Measurements from ENCODE around the gene TM2D3. TPM values are rescaled to one million over a fixed set of nuclear protein-coding genes. Genes with fewer than 3 reads are reported as not detected.

TM2D3 gene
- total and polyA plus RNA-seq, 4 donors: 22.0 to 44.1 (median 37.9) TPM

GRCh38 chr15:101651554-101652097 is 555 bp downstream of the TM2D3 start:
- Histone ChIP-seq H3K9me3 (ENCODE audit: control insufficient read depth in 4 of 4, low read length in 3 of 4) (no peaks in the 10 kb centered on the region), H3K27ac (ENCODE audit: low read depth in 1 of 2, low read length in 2 of 2) (peak overlapping the region; percentile 91 to 97), H3K36me3 (ENCODE audit: control insufficient read depth in 4 of 4, insufficient read depth in 3 of 4, low read depth in 1 of 4, low read length in 3 of 4) (peaks cover 2 to 8% (median 4%) of the 10 kb centered on the region in 4 donors), H3K9ac (ENCODE audit: low read depth in 1 of 2, low read length in 2 of 2) (peak overlapping the region; percentile 91 to 92), H3K4me3 (ENCODE audit: low read depth in 1 of 3, low read length in 3 of 3) (peak overlapping the region; percentile 77 to 99 (median 92)), H3K27me3 (ENCODE audit: control insufficient read depth in 4 of 4, insufficient read depth in 4 of 4, low read length in 3 of 4) (no peaks in the 10 kb centered on the region), H3K4me1 (ENCODE audit: control insufficient read depth in 4 of 4, insufficient read depth in 4 of 4, low read length in 3 of 4) (peaks cover 9 to 32% (median 24%) of the 10 kb centered on the region in 4 donors)
- WGBS: under 1% methylated on average over 32 of the region's 32 CpGs
- TF ChIP-seq, protein P1, sequence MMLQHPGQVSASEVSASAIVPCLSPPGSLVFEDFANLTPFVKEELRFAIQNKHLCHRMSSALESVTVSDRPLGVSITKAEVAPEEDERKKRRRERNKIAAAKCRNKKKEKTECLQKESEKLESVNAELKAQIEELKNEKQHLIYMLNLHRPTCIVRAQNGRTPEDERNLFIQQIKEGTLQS (IDR thresholded peaks at IDR 0.05): no peak
- no peak for TF ChIP-seq HNF4A (conservative IDR thresholded peaks at IDR 0.05)
- no peak for TF ChIP-seq HNF4G (IDR thresholded peaks at IDR 0.05)
- TF ChIP-seq REST (IDR thresholded peaks at IDR 0.05): no peak
- no peak for TF ChIP-seq TAF1 (conservative IDR thresholded peaks at IDR 0.05)
- no peak for TF ChIP-seq YY1 (IDR thresholded peaks at IDR 0.05)
- TF ChIP-seq GABPA (IDR thresholded peaks at IDR 0.05 in 1 of 2, conservative IDR thresholded peaks at IDR 0.05 in 1 of 2): no peak
- no peak for TF ChIP-seq RAD21 (IDR thresholded peaks at IDR 0.05)
- TF ChIP-seq, protein P2, sequence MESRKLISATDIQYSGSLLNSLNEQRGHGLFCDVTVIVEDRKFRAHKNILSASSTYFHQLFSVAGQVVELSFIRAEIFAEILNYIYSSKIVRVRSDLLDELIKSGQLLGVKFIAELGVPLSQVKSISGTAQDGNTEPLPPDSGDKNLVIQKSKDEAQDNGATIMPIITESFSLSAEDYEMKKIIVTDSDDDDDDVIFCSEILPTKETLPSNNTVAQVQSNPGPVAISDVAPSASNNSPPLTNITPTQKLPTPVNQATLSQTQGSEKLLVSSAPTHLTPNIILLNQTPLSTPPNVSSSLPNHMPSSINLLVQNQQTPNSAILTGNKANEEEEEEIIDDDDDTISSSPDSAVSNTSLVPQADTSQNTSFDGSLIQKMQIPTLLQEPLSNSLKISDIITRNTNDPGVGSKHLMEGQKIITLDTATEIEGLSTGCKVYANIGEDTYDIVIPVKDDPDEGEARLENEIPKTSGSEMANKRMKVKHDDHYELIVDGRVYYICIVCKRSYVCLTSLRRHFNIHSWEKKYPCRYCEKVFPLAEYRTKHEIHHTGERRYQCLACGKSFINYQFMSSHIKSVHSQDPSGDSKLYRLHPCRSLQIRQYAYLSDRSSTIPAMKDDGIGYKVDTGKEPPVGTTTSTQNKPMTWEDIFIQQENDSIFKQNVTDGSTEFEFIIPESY (IDR thresholded peaks at IDR 0.05): no peak
- TF ChIP-seq FOXA2 (IDR thresholded peaks at IDR 0.05): no peak
- TF ChIP-seq, protein P3, sequence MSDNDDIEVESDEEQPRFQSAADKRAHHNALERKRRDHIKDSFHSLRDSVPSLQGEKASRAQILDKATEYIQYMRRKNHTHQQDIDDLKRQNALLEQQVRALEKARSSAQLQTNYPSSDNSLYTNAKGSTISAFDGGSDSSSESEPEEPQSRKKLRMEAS (IDR thresholded peaks at IDR 0.05): no peak
- DNase-seq (ENCODE audit: low spot score): no peak

GRCh38 chr15:101650145-101650544 is 2.0 kb downstream of the TM2D3 start:
- peaks cover 9 to 37% (median 31%) of the 10 kb centered on the region in 4 donors for H3K4me1 ChIP-seq (ENCODE audit: control insufficient read depth in 4 of 4, insufficient read depth in 4 of 4, low read length in 3 of 4)
- peaks cover 2 to 10% (median 8%) of the 10 kb centered on the region in 4 donors for H3K36me3 ChIP-seq (ENCODE audit: control insufficient read depth in 4 of 4, insufficient read depth in 3 of 4, low read depth in 1 of 4, low read length in 3 of 4)
- H3K9ac ChIP-seq (ENCODE audit: low read depth in 1 of 2, low read length in 2 of 2): peak overlapping the region in 1 of 2 donors; percentile 91
- H3K27ac ChIP-seq (ENCODE audit: low read depth in 1 of 2, low read length in 2 of 2): no peak overlapping the region
- no peak overlapping the region for H3K4me3 ChIP-seq (ENCODE audit: low read depth in 1 of 3, low read length in 3 of 3)
- DNase-seq (ENCODE audit: low spot score): no peak
- H3K9me3 ChIP-seq (ENCODE audit: control insufficient read depth in 4 of 4, low read length in 3 of 4): no peaks in the 10 kb centered on the region
- TF ChIP-seq, protein P3 (IDR thresholded peaks at IDR 0.05): no peak
- TF ChIP-seq GABPA (IDR thresholded peaks at IDR 0.05 in 1 of 2, conservative IDR thresholded peaks at IDR 0.05 in 1 of 2) (no peak), REST (IDR thresholded peaks at IDR 0.05) (no peak), EGR1 (IDR thresholded peaks at IDR 0.05; ENCODE audit: low read depth in 2 of 2) (no peak), NR2F2 (IDR thresholded peaks at IDR 0.05) (no peak), JUND (IDR thresholded peaks at IDR 0.05) (no peak), SP1 (IDR thresholded peaks at IDR 0.05) (no peak), FOXA1 (IDR thresholded peaks at IDR 0.05) (no peak), YY1 (IDR thresholded peaks at IDR 0.05) (no peak), FOXA2 (IDR thresholded peaks at IDR 0.05) (no peak), HNF4A (conservative IDR thresholded peaks at IDR 0.05) (no peak), RXRA (IDR thresholded peaks at IDR 0.05) (no peak), HNF4G (IDR thresholded peaks at IDR 0.05) (no peak)
- no peaks in the 10 kb centered on the region for H3K27me3 ChIP-seq (ENCODE audit: control insufficient read depth in 4 of 4, insufficient read depth in 4 of 4, low read length in 3 of 4)
- 79% methylated on average over 5 of the region's 5 CpGs for WGBS
